Activated CD4-positive, alpha-beta T cell treated with anti-CD3 and anti-CD28 coated beads, Interleukin-2, amount 50 U/mL, for 48 hours (primary cell): ENCODE measurements around the gene SSX4.
A peak's percentile ranks its signal among the peaks of the same experiment; 100 is the strongest.
"Not testable (repeated sequence)": the region's sequence is repeated elsewhere in the genome, so short reads cannot be mapped to it uniquely, and the experiment has no call there.

Source experiments
- DNase-seq, 2 experiments: peaks; one replicate each; pipeline ENCODE4 v3.0.0-alpha.2; 2020

Gene SSX4

GRCh38 chrX:48383239-48383638, at the start of gene SSX4:
TSS of gene SSX4 (plus strand) at chrX:48383539. CDS start at chrX:48384054, 515 bp downstream.
- not testable (repeated sequence) for DNase-seq

- not testable (repeated sequence) for DNase-seq
Observed at GRCh38 chrX:48346059-48346458, 37.3 kb upstream of the SSX4 start.

- DNase-seq = not testable (repeated sequence)
Observed at GRCh38 chrX:48356315-48357094, 26.8 kb upstream of the SSX4 start, which contains the start of gene SSX3. TSS of gene SSX3 (minus strand) at chrX:48356703. CDS start at chrX:48355249, 1,454 bp downstream.

- no peak for DNase-seq
Observed at GRCh38 chrX:48357681-48358080, 25.7 kb upstream of the SSX4 start.

- DNase-seq = not testable (repeated sequence)
Observed at GRCh38 chrX:48359281-48359680, 24.1 kb upstream of the SSX4 start.

- not testable (repeated sequence) for DNase-seq
Observed at GRCh38 chrX:48367717-48368408, 15.5 kb upstream of the SSX4 start.

GRCh38 chrX:48370408-48370807, 12.9 kb upstream of the SSX4 start:
- DNase-seq = not testable (repeated sequence)

GRCh38 chrX:48396931-48397330, 13.6 kb downstream of the SSX4 start:
- not testable (repeated sequence) for DNase-seq

GRCh38 chrX:48397825-48398224, 14.5 kb downstream of the SSX4 start:
- not testable (repeated sequence) for DNase-seq

GRCh38 chrX:48411860-48412259, 28.5 kb downstream of the SSX4 start, which contains the start of gene SSX4B:
TSS of gene SSX4B (minus strand) at chrX:48411960. CDS start at chrX:48411372, 588 bp downstream.
- not testable (repeated sequence) for DNase-seq

- not testable (repeated sequence) for DNase-seq
Observed at GRCh38 chrX:48427027-48427716, 43.8 kb downstream of the SSX4 start.

- DNase-seq = not testable (repeated sequence)
Observed at GRCh38 chrX:48429606-48430005, 46.3 kb downstream of the SSX4 start.

GRCh38 chrX:48430166-48430565, 46.8 kb downstream of the SSX4 start:
- DNase-seq = not testable (repeated sequence)

GRCh38 chrX:48433713-48434112, 50.4 kb downstream of the SSX4 start:
- DNase-seq = peak in 1 of 2 experiments; percentile 5
